ENCODE measurements around the gene MLLT3. TPM values are rescaled to one million over a fixed set of nuclear protein-coding genes. Genes with fewer than 3 reads are reported as not detected.

The MLLT3 gene
- total RNA-seq, 4 donors from 2014 or later: 2.1 to 30.4 (median 14.0) TPM

DNA sequence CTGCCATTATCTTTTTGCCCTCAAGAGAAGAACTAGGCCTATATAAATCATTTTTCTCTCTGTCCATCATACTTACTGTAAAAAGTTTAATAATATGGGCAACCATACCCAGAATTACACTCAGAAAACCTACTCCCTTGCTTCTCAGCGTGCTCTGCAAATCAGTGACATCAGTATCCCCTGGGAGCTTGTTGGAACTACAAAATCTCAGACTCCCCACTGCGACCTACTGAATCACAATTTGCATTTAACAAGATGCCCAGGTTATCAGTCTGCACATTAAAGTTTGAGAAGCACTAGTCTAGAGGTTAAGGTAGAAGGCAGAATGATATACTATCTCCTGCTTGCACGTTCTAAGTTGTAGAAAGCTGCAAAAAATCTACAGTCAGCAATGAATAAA, 127.2 kb downstream of the MLLT3 start:
- Histone ChIP-seq H3K9me3 (no peaks in the 10 kb centered on the region), H3K4me1 (peaks cover 0 to 6% of the 10 kb centered on the region in 2 donors), H3K36me3 (no peaks in the 10 kb centered on the region), H3K27me3 (no peaks in the 10 kb centered on the region), H3K4me3 (no peak overlapping the region), H3K27ac (no peak overlapping the region)
- TF ChIP-seq POLR2A (IDR thresholded peaks at IDR 0.05): no peak
- TF ChIP-seq, protein P1, sequence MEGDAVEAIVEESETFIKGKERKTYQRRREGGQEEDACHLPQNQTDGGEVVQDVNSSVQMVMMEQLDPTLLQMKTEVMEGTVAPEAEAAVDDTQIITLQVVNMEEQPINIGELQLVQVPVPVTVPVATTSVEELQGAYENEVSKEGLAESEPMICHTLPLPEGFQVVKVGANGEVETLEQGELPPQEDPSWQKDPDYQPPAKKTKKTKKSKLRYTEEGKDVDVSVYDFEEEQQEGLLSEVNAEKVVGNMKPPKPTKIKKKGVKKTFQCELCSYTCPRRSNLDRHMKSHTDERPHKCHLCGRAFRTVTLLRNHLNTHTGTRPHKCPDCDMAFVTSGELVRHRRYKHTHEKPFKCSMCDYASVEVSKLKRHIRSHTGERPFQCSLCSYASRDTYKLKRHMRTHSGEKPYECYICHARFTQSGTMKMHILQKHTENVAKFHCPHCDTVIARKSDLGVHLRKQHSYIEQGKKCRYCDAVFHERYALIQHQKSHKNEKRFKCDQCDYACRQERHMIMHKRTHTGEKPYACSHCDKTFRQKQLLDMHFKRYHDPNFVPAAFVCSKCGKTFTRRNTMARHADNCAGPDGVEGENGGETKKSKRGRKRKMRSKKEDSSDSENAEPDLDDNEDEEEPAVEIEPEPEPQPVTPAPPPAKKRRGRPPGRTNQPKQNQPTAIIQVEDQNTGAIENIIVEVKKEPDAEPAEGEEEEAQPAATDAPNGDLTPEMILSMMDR (IDR thresholded peaks at IDR 0.05): no peak
- intact Hi-C loops (cut with DNase I; ENCODE audit: low total_unique reads): no loop called here
- no peak for DNase-seq

DNA sequence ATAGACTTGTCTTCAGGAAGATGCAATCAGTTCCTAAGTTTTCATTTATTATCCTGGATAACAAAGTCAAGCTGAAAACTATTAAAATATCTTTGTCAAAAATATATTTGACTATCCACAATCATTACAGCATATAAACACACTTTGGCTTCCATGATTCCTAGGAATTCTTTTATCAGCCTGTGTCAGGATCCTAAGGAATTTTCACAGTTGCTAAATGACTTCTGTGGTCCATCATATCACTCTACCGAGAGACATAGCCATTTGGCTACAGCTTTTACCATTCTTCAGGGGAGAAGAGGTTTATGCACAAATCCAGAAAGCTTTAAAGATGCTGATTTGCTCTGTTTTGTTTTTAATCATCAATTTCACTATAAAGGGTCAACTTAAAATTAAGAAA, 128.3 kb downstream of the MLLT3 start:
- no peak overlapping the region for H3K27ac ChIP-seq
- no peak overlapping the region for H3K4me3 ChIP-seq
- TF ChIP-seq, protein P1 (IDR thresholded peaks at IDR 0.05): no peak
- no peak for TF ChIP-seq POLR2A (IDR thresholded peaks at IDR 0.05)
- DNase-seq: no peak
- intact Hi-C loops (cut with DNase I; ENCODE audit: low total_unique reads): no loop called here
- H3K36me3 ChIP-seq: no peaks in the 10 kb centered on the region
- peaks cover 0 to 6% of the 10 kb centered on the region in 2 donors for H3K4me1 ChIP-seq
- no peaks in the 10 kb centered on the region for H3K27me3 ChIP-seq
- H3K9me3 ChIP-seq: no peaks in the 10 kb centered on the region

DNA sequence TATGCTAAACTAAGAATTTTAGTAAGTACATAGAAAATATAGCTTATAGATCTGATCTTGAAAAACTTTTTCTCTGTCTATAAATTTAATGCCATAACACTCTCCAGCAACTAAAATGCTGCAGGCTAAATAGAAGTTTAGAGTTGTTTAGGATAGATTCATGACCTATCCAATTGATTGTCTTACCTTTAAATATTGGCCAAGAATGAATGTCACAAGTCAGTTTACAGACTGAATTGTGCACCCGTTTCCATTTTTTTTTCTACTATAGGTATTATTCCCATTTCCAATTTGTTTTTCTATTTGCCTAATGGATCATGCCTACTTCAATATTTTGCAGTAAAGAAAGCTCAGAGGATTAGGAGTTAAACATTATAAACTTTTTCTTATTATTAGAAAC, 129.5 kb downstream of the MLLT3 start:
- H3K4me1 ChIP-seq: peaks cover 0 to 6% of the 10 kb centered on the region in 2 donors
- H3K36me3 ChIP-seq: no peaks in the 10 kb centered on the region
- H3K27ac ChIP-seq: no peak overlapping the region
- no peak for DNase-seq
- no peaks in the 10 kb centered on the region for H3K9me3 ChIP-seq
- no peak for TF ChIP-seq POLR2A (IDR thresholded peaks at IDR 0.05)
- TF ChIP-seq, protein P1 (IDR thresholded peaks at IDR 0.05): no peak
- no peaks in the 10 kb centered on the region for H3K27me3 ChIP-seq
- H3K4me3 ChIP-seq: no peak overlapping the region
- intact Hi-C loops (cut with DNase I; ENCODE audit: low total_unique reads): no loop called here

DNA sequence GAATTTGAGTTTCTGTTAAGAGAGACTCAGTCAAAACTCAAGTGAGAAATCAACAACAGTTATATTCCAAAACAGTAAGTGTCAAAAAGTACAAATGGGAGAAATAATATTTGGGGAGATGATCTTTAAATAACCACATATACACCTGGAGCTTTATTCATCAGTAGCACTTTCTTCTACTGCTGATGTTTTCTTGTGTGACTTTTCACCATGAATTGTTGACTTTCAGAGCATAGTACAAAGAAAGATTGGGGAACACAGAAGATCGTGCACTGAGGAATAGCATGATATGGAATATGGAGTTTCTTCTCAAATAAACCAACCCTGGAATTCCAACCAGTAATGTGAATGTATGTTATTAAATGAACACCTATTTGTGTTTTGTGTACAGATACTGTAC, 130.7 kb downstream of the MLLT3 start:
- H3K4me3 ChIP-seq: no peak overlapping the region
- intact Hi-C loops (cut with DNase I; ENCODE audit: low total_unique reads): no loop called here
- H3K36me3 ChIP-seq: no peaks in the 10 kb centered on the region
- H3K4me1 ChIP-seq: peaks cover 0 to 6% of the 10 kb centered on the region in 2 donors
- no peaks in the 10 kb centered on the region for H3K27me3 ChIP-seq
- no peaks in the 10 kb centered on the region for H3K9me3 ChIP-seq
- TF ChIP-seq, protein P1 (IDR thresholded peaks at IDR 0.05): no peak
- TF ChIP-seq POLR2A (IDR thresholded peaks at IDR 0.05): no peak
- H3K27ac ChIP-seq: no peak overlapping the region
- no peak for DNase-seq

DNA sequence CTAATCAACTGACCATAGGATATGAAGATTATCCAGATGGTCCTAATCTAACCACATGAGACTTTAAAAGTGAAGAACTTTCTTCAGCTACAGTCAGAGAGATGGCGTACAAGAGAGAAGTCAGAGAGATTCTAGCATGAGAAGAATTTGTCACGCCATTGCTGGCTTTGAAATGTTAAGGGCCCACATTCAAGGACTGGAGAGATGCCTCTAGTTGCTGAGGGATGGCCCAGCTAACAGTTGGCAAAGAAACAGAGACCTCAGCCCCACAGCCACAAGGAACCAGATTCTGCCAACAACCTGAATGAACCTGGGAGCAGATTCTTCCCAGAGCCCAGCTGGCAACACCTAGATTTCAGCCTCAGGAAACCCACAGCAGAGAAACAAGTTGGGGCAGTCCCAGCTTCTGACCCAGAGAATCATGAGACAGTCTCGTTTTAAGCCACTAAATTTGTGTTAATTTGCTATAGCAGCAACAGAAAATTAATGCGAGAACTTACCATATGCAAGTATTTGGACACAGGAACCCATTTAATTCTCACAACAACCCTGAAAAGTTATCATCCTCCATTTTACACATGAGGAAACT, 132.0 kb downstream of the MLLT3 start:
- Histone ChIP-seq H3K36me3 (no peaks in the 10 kb centered on the region), H3K4me3 (no peak overlapping the region), H3K9me3 (no peaks in the 10 kb centered on the region), H3K27ac (no peak overlapping the region), H3K4me1 (peaks cover 0 to 6% of the 10 kb centered on the region in 2 donors), H3K27me3 (no peaks in the 10 kb centered on the region)
- no peak for DNase-seq
- TF ChIP-seq, protein P1 (IDR thresholded peaks at IDR 0.05): no peak
- intact Hi-C loops (cut with DNase I; ENCODE audit: low total_unique reads): no loop called here

Data from uterus (tissue), 4 donors.